Body of pancreas (tissue), 4 donors: ENCODE results near the gene EFCAB11. TPM values are rescaled to one million over a fixed set of nuclear protein-coding genes. Genes with fewer than 3 reads are reported as not detected.
"Not testable (repeated sequence)": the region's sequence is repeated elsewhere in the genome, so short reads cannot be mapped to it uniquely, and the experiment has no call there.

ENCODE experiments used
- ATAC-seq: fragments of 150-250 bp; one replicate; pipeline ENCODE4 v1.9.1; 2016
- DNase-seq, 4 donors: peaks; one replicate each; pipeline ENCODE4 v3.0.0-alpha.2; 2019
- H3K27ac ChIP-seq, 4 donors: fragments of 200-600 bp; sonication (generic); 1 replicate in 3 of 4; 2 replicates in 1 of 4; pipeline versions ENCODE4 v1.5.1 to v1.6.1; 2016 to 2019; ENCODE audit warnings: mild to moderate bottlenecking in 1 of 4, mixed read lengths in 1 of 4, moderate library complexity in 1 of 4
- H3K27me3 ChIP-seq, 2 donors: fragments of 200-600 bp; sonication (generic); one replicate each; pipeline ENCODE4 v1.6.0; 2016; ENCODE audit warnings: mild to moderate bottlenecking in 1 of 2
- H3K36me3 ChIP-seq, 2 donors: fragments of 200-600 bp; sonication (generic); replicated peaks in 1 of 2; 2 replicates each; pipeline ENCODE4 v1.5.1; 2016; ENCODE audit warnings: low read depth in 2 of 2; ENCODE audit not compliant: insufficient read depth in 1 of 2
- H3K4me1 ChIP-seq: fragments of 200-600 bp; sonication (generic); one replicate; pipeline ENCODE4 v1.6.0; 2016
- H3K4me3 ChIP-seq, 2 donors: fragments of 200-600 bp; sonication (generic); 1 replicate in 1 of 2; 2 replicates in 1 of 2; pipeline ENCODE4 v1.5.1; 2016 to 2019
- H3K9me3 ChIP-seq, 3 donors: fragments of 200-600 bp; sonication (generic); 1 replicate in 2 of 3; 2 replicates in 1 of 3; pipeline ENCODE4 v1.5.1; 2016
- CTCF ChIP-seq, 7 experiments: fragments of 450-650 bp in 4 of 7; fragments of 200-600 bp in 3 of 7; sonication (generic) in 3 of 7; IDR thresholded peaks; one replicate each; pipeline ENCODE4 v1.5.1; 2016 to 2019; ENCODE audit warnings: antibody characterized with exemption in 7 of 7
- POLR2A ChIP-seq, 3 donors: fragments of 450-650 bp; IDR thresholded peaks; one replicate each; pipeline ENCODE4 v1.6.1; 2016; ENCODE audit warnings: antibody characterized with exemption in 3 of 3, mild to moderate bottlenecking in 2 of 3
- WGBS, 2 donors: methylation state at CpG; one replicate each; pipeline ENCODE4 v1.1.5; 2017; 5-methylcytosine and 5-hydroxymethylcytosine counted together
- intact Hi-C: fragments of 100-400 bp; cut with DNase I; formaldehyde crosslinking; loops from one replicate; pipeline ENCODE4 v1.15.1; 2023
- total RNA-seq, 2 donors: library from RNA; depleted of rRNA; stranded (reverse); fragments of >200 nt; gene quantifications; one replicate each; pipeline ENCODE4 v1.1.0, GENCODE V29; 2016

EFCAB11 gene
- total RNA-seq, 2 donors from 2014 or later: 1.6 to 2.9 TPM

DNA sequence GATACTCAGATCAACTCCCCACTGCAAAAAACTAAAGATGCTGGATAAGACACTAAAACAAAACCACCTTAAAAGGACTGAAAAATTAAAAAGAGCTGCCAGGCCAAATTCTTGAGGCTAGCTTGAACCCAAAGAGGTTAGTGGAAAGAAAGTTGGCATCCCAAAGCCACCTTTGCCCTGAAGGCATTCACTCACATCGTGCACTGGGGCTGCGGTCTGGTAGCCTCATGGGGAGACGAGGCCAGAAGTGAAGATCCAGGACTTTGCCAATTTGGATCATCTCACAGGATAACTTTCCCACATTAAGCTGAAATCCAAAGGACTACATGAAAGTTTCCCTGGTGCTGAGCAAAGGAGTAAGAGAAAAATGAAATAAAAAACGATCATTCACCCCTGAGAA lies 63.9 kb downstream of the EFCAB11 start:
- Histone ChIP-seq H3K27ac (no peak overlapping the region), H3K9me3 (no peaks in the 10 kb centered on the region), H3K4me3 (no peak overlapping the region), H3K27me3 (no peaks in the 10 kb centered on the region), H3K4me1 (no peaks in the 10 kb centered on the region), H3K36me3 (no peaks in the 10 kb centered on the region)
- intact Hi-C loops: no loop called here
- ATAC-seq (no peak), DNase-seq (no peak)
- no peak for TF ChIP-seq POLR2A (IDR thresholded peaks at IDR 0.05)
- TF ChIP-seq CTCF (IDR thresholded peaks at IDR 0.05): no peak
- WGBS, 2 donors: 92 to 94% methylated on average over 4 of the region's 4 CpGs

- H3K27ac ChIP-seq: no peak overlapping the region
- H3K9me3 ChIP-seq: no peaks in the 10 kb centered on the region
- no peaks in the 10 kb centered on the region for H3K27me3 ChIP-seq
- ATAC-seq (no peak), DNase-seq (no peak)
- intact Hi-C loops: no loop called here
- no peaks in the 10 kb centered on the region for H3K36me3 ChIP-seq
- TF ChIP-seq CTCF (IDR thresholded peaks at IDR 0.05) (no peak), POLR2A (IDR thresholded peaks at IDR 0.05) (no peak)
- H3K4me1 ChIP-seq: no peaks in the 10 kb centered on the region
- WGBS, 2 donors: 82 to 84% methylated on average over 4 of the region's 4 CpGs
- no peak overlapping the region for H3K4me3 ChIP-seq
Observed at GRCh38 chr14:89889626-89890025, 64.9 kb downstream of the EFCAB11 start.

- intact Hi-C loops: no loop called here
- Histone ChIP-seq H3K36me3 (no peaks in the 10 kb centered on the region), H3K27me3 (no peaks in the 10 kb centered on the region), H3K4me1 (no peaks in the 10 kb centered on the region), H3K27ac (no peak overlapping the region), H3K9me3 (no peaks in the 10 kb centered on the region), H3K4me3 (no peak overlapping the region)
- DNase-seq (no peak), ATAC-seq (no peak)
- TF ChIP-seq POLR2A (IDR thresholded peaks at IDR 0.05): no peak
- no peak for TF ChIP-seq CTCF (IDR thresholded peaks at IDR 0.05)
- 93 to 98% methylated on average over 2 of the region's 2 CpGs for WGBS, 2 donors
Observed at GRCh38 chr14:89884761-89885160, 69.8 kb downstream of the EFCAB11 start.

- H3K9me3 ChIP-seq: no peaks in the 10 kb centered on the region
- no peaks in the 10 kb centered on the region for H3K36me3 ChIP-seq
- intact Hi-C loops: no loop called here
- ATAC-seq (no peak), DNase-seq (no peak)
- TF ChIP-seq CTCF (IDR thresholded peaks at IDR 0.05): no peak
- TF ChIP-seq POLR2A (IDR thresholded peaks at IDR 0.05): no peak
- no peaks in the 10 kb centered on the region for H3K4me1 ChIP-seq
- H3K4me3 ChIP-seq: no peak overlapping the region
- no peaks in the 10 kb centered on the region for H3K27me3 ChIP-seq
- 78 to 85% methylated on average over 1 of the region's 1 CpG for WGBS, 2 donors
- no peak overlapping the region for H3K27ac ChIP-seq
Observed at GRCh38 chr14:89881839-89882238, 72.7 kb downstream of the EFCAB11 start.

DNA sequence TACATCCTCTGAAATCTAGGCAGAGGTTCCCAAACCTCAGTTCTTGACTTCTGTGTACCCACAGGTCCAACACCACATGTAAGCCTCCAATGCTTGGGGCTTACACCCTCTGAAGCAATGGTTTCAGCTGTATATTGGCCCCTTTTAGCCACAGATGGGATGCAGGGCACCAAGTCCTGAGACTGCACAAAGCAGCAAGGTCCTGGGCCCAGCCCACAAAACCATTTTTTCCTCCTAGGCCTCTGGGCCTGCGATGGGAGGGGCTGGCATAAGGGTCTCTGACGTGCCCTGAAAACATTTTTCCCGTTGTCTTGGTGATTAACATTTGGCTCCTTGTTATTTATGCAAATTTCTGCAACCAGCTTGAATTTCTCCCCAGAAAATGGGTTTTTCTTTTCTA lies 80.4 kb downstream of the EFCAB11 start:
- H3K27me3 ChIP-seq, H3K27ac ChIP-seq, H3K36me3 ChIP-seq, ATAC-seq, H3K4me1 ChIP-seq, intact Hi-C loops, DNase-seq, H3K4me3 ChIP-seq, H3K9me3 ChIP-seq: not testable (repeated sequence)
- WGBS, 2 donors: 93 to 94% methylated on average over 3 of the region's 3 CpGs
